K562 (cell line): ENCODE measurements around the gene HPCAL1. TPM values are rescaled to one million over a fixed set of nuclear protein-coding genes. Genes with fewer than 3 reads are reported as not detected.
A peak's percentile ranks its signal among the peaks of the same experiment; 100 is the strongest.

Experiments used
- ATAC-seq: fragments of 200-7000 bp; cut with Tn5 transposase; 3 replicates; pipeline ENCODE4 v1.9.1; 2020; ENCODE audit warnings: moderate library complexity
- BruUV-seq: library from RNA; stranded (reverse); fragments of 400-500 nt; replicated peaks from 2 replicates; lab custom pipeline; 2021; lab: Mats Ljungman, UMichigan
- CTCF ChIA-PET: fragments of 300-600 bp; formaldehyde crosslinking; extraction: SDS; loops from one replicate; lab custom pipeline; 2021; ENCODE audit warnings: low intra/inter-chr PET ratio; lab: Yijun Ruan, JAX
- POLR2A ChIA-PET: fragments of 300-600, 350-650 bp; sonication (Branson Sonifier 250); formaldehyde crosslinking; extraction: SDS; loops from one replicate; lab custom pipeline; 2021; ENCODE audit warnings: antibody characterized with exemption, inconsistent platforms; lab: Yijun Ruan, JAX
- DNase-seq, 4 experiments: peaks; one replicate each; pipeline versions ENCODE4 v3.0.0 to v3.0.0-alpha.2; 2011 to 2018; ENCODE audit warnings: low spot score in 3 of 4, mixed read lengths in 3 of 4; ENCODE audit errors: extremely low read depth in 1 of 4
- FAIRE-seq: peaks from 2 replicates; lab custom pipeline; 2011; peaks lifted over from hg19 to GRCh38; lab: Jason Lieb, UNC
- H2AFZ ChIP-seq: 2 replicates; pipeline ENCODE4 v1.6.0; 2011; ENCODE audit warnings: low read depth, low read length, control low read depth, inconsistent platforms
- H3K27ac ChIP-seq: fragments of 200-600 bp; 3 replicates; pipeline ENCODE4 v1.8.0; 2011; ENCODE audit warnings: low read depth, mild to moderate bottlenecking, control low read depth, inconsistent platforms, low read length, moderate library complexity, mixed read lengths; ENCODE audit errors: extremely low read depth
- H3K27me3 ChIP-seq, 2 experiments: fragments of 300-600 bp in 1 of 2; 2 replicates in 1 of 2; 3 replicates in 1 of 2; pipeline versions ENCODE4 v1.6.0 to v1.8.0; 2011; ENCODE audit warnings: inconsistent platforms in 2 of 2, low read length in 2 of 2, mild to moderate bottlenecking in 1 of 2, mixed read lengths in 1 of 2, moderate library complexity in 1 of 2; ENCODE audit not compliant: control insufficient read depth in 2 of 2, insufficient read depth in 2 of 2
- H3K36me3 ChIP-seq: fragments of 300-600 bp; 3 replicates; pipeline ENCODE4 v1.8.0; 2011; ENCODE audit warnings: mild to moderate bottlenecking, low read length, inconsistent platforms; ENCODE audit not compliant: control insufficient read depth, insufficient read depth
- H3K4me1 ChIP-seq, 2 experiments: fragments of 200-600 bp in 1 of 2; replicated peaks in 1 of 2; 2 replicates in 1 of 2; 3 replicates in 1 of 2; pipeline versions ENCODE4 v1.5.1 to v1.8.0; 2011; ENCODE audit warnings: inconsistent platforms in 2 of 2, low read length in 2 of 2, mild to moderate bottlenecking in 1 of 2, mixed read lengths in 1 of 2, moderate library complexity in 1 of 2; ENCODE audit not compliant: control insufficient read depth in 2 of 2, insufficient read depth in 2 of 2
- H3K4me2 ChIP-seq: 2 replicates; pipeline ENCODE4 v1.6.1; 2011; ENCODE audit warnings: low read length, control low read depth, inconsistent platforms, mixed read lengths; ENCODE audit not compliant: insufficient read depth
- H3K4me3 ChIP-seq: fragments of 200-600 bp; sonication (generic), shearing (Covaris generic); 2 replicates; pipeline ENCODE4 v1.5.1; 2016; ENCODE audit warnings: control low read depth, inconsistent platforms
- H3K79me2 ChIP-seq: fragments of 200-600 bp; 3 replicates; pipeline ENCODE4 v1.8.0; 2011; ENCODE audit warnings: low read length, inconsistent platforms; ENCODE audit not compliant: control insufficient read depth, insufficient read depth
- H3K9ac ChIP-seq, 2 experiments: 2 replicates each; pipeline versions ENCODE4 v1.6.0 to v1.6.1; 2011; ENCODE audit warnings: low read depth in 2 of 2, low read length in 2 of 2, control low read depth in 1 of 2, inconsistent platforms in 1 of 2, mild to moderate bottlenecking in 1 of 2, mixed read lengths in 1 of 2; ENCODE audit not compliant: insufficient read depth in 1 of 2
- H3K9me1 ChIP-seq: one replicate; pipeline ENCODE4 v1.6.0; 2011; ENCODE audit warnings: inconsistent platforms, mild to moderate bottlenecking, low read length, moderate library complexity; ENCODE audit not compliant: control insufficient read depth, insufficient read depth
- H3K9me3 ChIP-seq: replicated peaks from 2 replicates; pipeline ENCODE4 v1.5.1; 2011; ENCODE audit warnings: low read depth, low read length, inconsistent platforms; ENCODE audit not compliant: control insufficient read depth, insufficient read depth
- H4K20me1 ChIP-seq: replicated peaks from 2 replicates; pipeline ENCODE4 v1.6.1; 2011; ENCODE audit warnings: low read length, inconsistent platforms, mixed read lengths; ENCODE audit not compliant: control insufficient read depth, insufficient read depth
- E2F1 ChIP-seq: sonication (generic); formaldehyde crosslinking; IDR thresholded peaks from 2 replicates; pipeline ENCODE4 v1.8.1; 2023; ENCODE audit warnings: mild to moderate bottlenecking, missing genetic modification reagents, moderate library complexity
- FOXK2 ChIP-seq, 2 experiments: fragments of 450-650 bp; IDR thresholded peaks in 1 of 2; conservative IDR thresholded peaks in 1 of 2; 2 replicates each; pipeline ENCODE4 v1.6.1; 2016; ENCODE audit warnings: low read depth in 2 of 2, mild to moderate bottlenecking in 1 of 2
- FOXP1 ChIP-seq: sonication (generic); formaldehyde crosslinking; IDR thresholded peaks from 2 replicates; pipeline ENCODE4 v1.8.0; 2022; ENCODE audit warnings: mild to moderate bottlenecking, missing genetic modification reagents
- LARP7 ChIP-seq: fragments of 450-650 bp; IDR thresholded peaks from 2 replicates; pipeline ENCODE4 v1.6.1; 2016
- POLR2AphosphoS5 ChIP-seq: IDR thresholded peaks from 2 replicates; pipeline ENCODE4 v1.6.1; 2011; ENCODE audit warnings: mild to moderate bottlenecking, low read depth, low read length, moderate library complexity; ENCODE audit not compliant: control insufficient read depth, insufficient read depth
- RB1 ChIP-seq: fragments of 450-650 bp; IDR thresholded peaks from 2 replicates; pipeline ENCODE4 v1.6.1; 2017; ENCODE audit warnings: low read depth, mild to moderate bottlenecking
- RBM17 ChIP-seq: fragments of 200-400 bp; formaldehyde crosslinking; IDR thresholded peaks from 2 replicates; pipeline ENCODE4 v1.6.1; 2017; ENCODE audit warnings: low read depth, mild to moderate bottlenecking, low read length, borderline replicate concordance
- SMARCB1 ChIP-seq: IDR thresholded peaks from 2 replicates; pipeline ENCODE4 v1.6.1; 2011; ENCODE audit warnings: improper control_type of control experiment, low read depth; ENCODE audit not compliant: insufficient read length
- SMARCE1 ChIP-seq: fragments of 450-650 bp; IDR thresholded peaks from 2 replicates; pipeline ENCODE4 v1.7.1; 2016; ENCODE audit warnings: mild to moderate bottlenecking
- TCF3 ChIP-seq: sonication (generic); formaldehyde crosslinking; IDR thresholded peaks from 2 replicates; pipeline ENCODE4 v1.4.0; 2020; ENCODE audit warnings: mild to moderate bottlenecking, missing genetic modification reagents
- TEAD1 ChIP-seq, 2 experiments: fragments of 450-650 bp in 1 of 2; sonication (generic) in 1 of 2; formaldehyde crosslinking; IDR thresholded peaks; 2 replicates each; pipeline versions ENCODE4 v1.4.0 to v1.8.0; 2020 to 2022; ENCODE audit warnings: mild to moderate bottlenecking in 2 of 2, missing genetic modification reagents in 1 of 2
- ZBTB8A ChIP-seq: fragments of 450-650 bp; IDR thresholded peaks from 2 replicates; pipeline ENCODE4 v1.6.1; 2018; ENCODE audit warnings: mild to moderate bottlenecking, moderate library complexity; ENCODE audit not compliant: partially characterized antibody
- ZFP30 ChIP-seq: fragments of 250-450 bp; sonication (Bioruptor Pico); IDR thresholded peaks from 2 replicates; pipeline ENCODE4 v1.8.0; 2022; ENCODE audit warnings: moderate library complexity, mild to moderate bottlenecking, inconsistent platforms, borderline replicate concordance
- ZFP36 ChIP-seq: fragments of 150-350 bp; IDR thresholded peaks from 2 replicates; pipeline ENCODE4 v1.6.1; 2018; ENCODE audit warnings: low read length, low read depth; ENCODE audit not compliant: partially characterized antibody
- ZKSCAN8 ChIP-seq: fragments of 200-800 bp; sonication (Bioruptor generic); IDR thresholded peaks from 2 replicates; pipeline ENCODE4 v1.6.1; 2016; ENCODE audit warnings: missing genetic modification characterization, missing compliant biosample characterization
- ZNF316 ChIP-seq: fragments of 450-650 bp; IDR thresholded peaks from 2 replicates; pipeline ENCODE4 v1.6.1; 2016
- ZNF609 ChIP-seq: sonication (generic); formaldehyde crosslinking; IDR thresholded peaks from 2 replicates; pipeline ENCODE4 v1.8.1; 2023; ENCODE audit warnings: missing genetic modification reagents, mild to moderate bottlenecking, borderline replicate concordance
- ZSCAN29 ChIP-seq: fragments of 450-650 bp; IDR thresholded peaks from 2 replicates; pipeline ENCODE4 v1.6.1; 2017
- WGBS: fragments of 100-300 bp; shearing (Covaris generic); methylation state at CpG from one replicate; pipeline ENCODE4 v1.1.6; 2016; ENCODE audit warnings: low coverage, mixed read lengths; ENCODE audit not compliant: insufficient coverage; ENCODE audit errors: missing lambda C conversion rate; 5-methylcytosine and 5-hydroxymethylcytosine counted together
- in situ Hi-C: fragments of 300-500 bp; cut with MboI; formaldehyde crosslinking; loops from 4 replicates; pipeline ENCODE4 v1.15.0; 2018; ENCODE audit warnings: inconsistent platforms, mixed read lengths
- intact Hi-C: fragments of 100-400 bp; cut with micrococcal nuclease; formaldehyde crosslinking; loops from 2 replicates; pipeline ENCODE4 v1.14.2; 2022
- polyA plus RNA-seq, 8 experiments: library from polyadenylated mRNA; depleted of rRNA in 4 of 8; stranded (reverse) in 5 of 8; unstranded in 3 of 8; fragments of >200 nt; fragmentation: Nextera tagmentation in 2 of 8; fragmentation: Illumina TruSeq in 1 of 8; extraction: Ambion mirVana in 2 of 8; extraction: Trizol in 1 of 8; gene quantifications; 2 replicates each; pipeline versions ENCODE4 v1.2.1 to v1.2.3, GENCODE V29; 2011 to 2014; ENCODE audit warnings: inconsistent platforms in 1 of 8, missing spikeins in 1 of 8
- total RNA-seq, 7 experiments: library from RNA; depleted of rRNA in 6 of 7; stranded (reverse); fragments of >200 nt in 6 of 7; fragmentation: Illumina TruSeq in 2 of 7; extraction: Trizol in 2 of 7; gene quantifications; 2 replicates each; pipeline versions ENCODE4 v1.2.1 to v1.2.3, GENCODE V29; 2011 to 2021; ENCODE audit warnings: low replicate concordance in 1 of 7
- TF ChIP-seq, protein P1 (sequence below): sonication (generic); formaldehyde crosslinking; IDR thresholded peaks from 2 replicates; pipeline ENCODE4 v1.9.0; 2022; ENCODE audit warnings: mild to moderate bottlenecking, missing genetic modification reagents

Gene HPCAL1
- total and polyA plus RNA-seq, 9 of the 15 experiments (the other 6 are each of a cell fraction or from before 2014, with no cell fraction given) = 2.7 to 65.5 (median 23.9) TPM

DNA sequence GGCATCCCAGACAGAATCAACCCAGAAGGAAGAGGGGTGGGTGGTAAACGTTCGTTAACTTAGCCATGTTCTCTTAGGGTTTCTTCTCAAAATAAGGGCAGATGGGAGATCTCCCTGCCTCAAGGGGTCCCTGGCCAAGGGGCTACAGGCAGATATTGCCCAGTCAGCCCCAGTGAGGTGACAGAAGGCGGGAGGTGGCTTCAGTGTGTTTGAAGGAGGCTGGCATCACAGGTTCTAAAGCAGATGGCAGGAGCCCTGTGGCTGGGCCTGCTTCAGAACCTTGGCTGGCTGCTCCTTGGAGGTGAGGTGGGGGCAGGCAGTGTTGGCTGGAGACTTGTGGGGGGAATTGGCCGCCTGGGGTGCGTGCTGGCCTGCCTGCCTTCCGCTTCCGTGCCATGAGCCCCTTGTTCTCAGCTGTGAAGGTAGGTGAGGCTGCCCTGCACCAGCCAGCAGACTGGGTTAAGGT, 23.5 kb downstream of the HPCAL1 start:
- Histone ChIP-seq H3K4me1 (peaks cover 43 to 46% of the 10 kb centered on the region in 2 experiments), H3K9me1 (no peaks in the 10 kb centered on the region), H3K4me2 (no peak overlapping the region), H3K27me3 (no peaks in the 10 kb centered on the region), H3K9ac (peak overlapping the region in 1 of 2 experiments; percentile 80; a peak in 2 of 4 replicates), H3K36me3 (peaks cover 3% of the 10 kb centered on the region; the same call in 1 of the 3 replicates), H4K20me1 (peaks cover 13% of the 10 kb centered on the region), H2AFZ (no peak overlapping the region), H3K4me3 (no peak overlapping the region), H3K9me3 (no peaks in the 10 kb centered on the region), H3K79me2 (peaks cover 72% of the 10 kb centered on the region), H3K27ac (no peak overlapping the region)
- ATAC-seq (no peak), FAIRE-seq (no peak), DNase-seq (no peak)
- no TSS peak for BruUV-seq
- 74% methylated on average over 7 of the region's 7 CpGs for WGBS
- intact Hi-C loops = no loop called here
- in situ Hi-C loops = no loop called here
- CTCF ChIA-PET = no interaction called here
- POLR2A ChIA-PET = interaction anchor here (1.1 to 1.2 kb wide), 3 partner anchors 12 to 24 kb away, joined by 3 to 7 read pairs (median 4); no protein-coding TSS in a partner anchor
- TF ChIP-seq SMARCE1 (no peak), TEAD1 (CRISPR knock-in tag; IDR thresholded peaks at IDR 0.05) (no peak), ZNF609 (no peak), ZFP36 (no peak), FOXP1 (CRISPR knock-in tag) (no peak), FOXK2 (conservative IDR thresholded peaks at IDR 0.05 in 1 of 2, IDR thresholded peaks at IDR 0.05 in 1 of 2; ENCODE audit: low read depth in 2 of 2) (no peak), TCF3 (no peak), ZNF316 (no peak), RB1 (no peak), LARP7 (no peak), POLR2AphosphoS5 (no peak), RBM17 (no peak), E2F1 (CRISPR knock-in tag) (no peak), SMARCB1 (no peak), ZKSCAN8 (CRISPR knock-in tag) (no peak), ZFP30 (CRISPR knock-in tag) (no peak), ZBTB8A (no peak), ZSCAN29 (no peak)
- TF ChIP-seq, protein P1, sequence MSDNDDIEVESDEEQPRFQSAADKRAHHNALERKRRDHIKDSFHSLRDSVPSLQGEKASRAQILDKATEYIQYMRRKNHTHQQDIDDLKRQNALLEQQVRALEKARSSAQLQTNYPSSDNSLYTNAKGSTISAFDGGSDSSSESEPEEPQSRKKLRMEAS (CRISPR knock-in tag) = no peak
